Ishikawa (cell line): ENCODE data around the gene FAM9A.

Experiments
- CEBPB ChIP-seq: IDR thresholded peaks from 2 replicates; pipeline ENCODE4 v1.6.1; 2012
- CREB1 ChIP-seq: IDR thresholded peaks from 2 replicates; pipeline ENCODE4 v1.6.1; 2012; ENCODE audit warnings: low read depth
- EGR1 ChIP-seq: IDR thresholded peaks from 2 replicates; pipeline ENCODE4 v1.6.1; 2012
- EP300 ChIP-seq: IDR thresholded peaks from 2 replicates; pipeline ENCODE4 v1.6.1; 2012; ENCODE audit warnings: borderline replicate concordance
- FOXM1 ChIP-seq: IDR thresholded peaks from 2 replicates; pipeline ENCODE4 v1.6.1; 2012; ENCODE audit warnings: low read depth, borderline replicate concordance
- NFIC ChIP-seq: IDR thresholded peaks from 2 replicates; pipeline ENCODE4 v1.6.1; 2012
- RAD21 ChIP-seq: IDR thresholded peaks from 2 replicates; pipeline ENCODE4 v1.6.1; 2012; ENCODE audit warnings: low read depth
- REST ChIP-seq: IDR thresholded peaks from 2 replicates; pipeline ENCODE4 v1.6.1; 2012; ENCODE audit warnings: low read depth, mild to moderate bottlenecking
- TAF1 ChIP-seq: IDR thresholded peaks from 2 replicates; pipeline ENCODE4 v1.6.1; 2012; ENCODE audit warnings: low read depth, mild to moderate bottlenecking
- TCF12 ChIP-seq: IDR thresholded peaks from 2 replicates; pipeline ENCODE4 v1.6.1; 2012; ENCODE audit warnings: low read depth
- TEAD4 ChIP-seq: IDR thresholded peaks from 2 replicates; pipeline ENCODE4 v1.6.1; 2012
- USF1 ChIP-seq: IDR thresholded peaks from 2 replicates; pipeline ENCODE4 v1.6.1; 2012
- YY1 ChIP-seq: IDR thresholded peaks from 2 replicates; pipeline ENCODE4 v1.6.1; 2012; ENCODE audit warnings: low read depth
- ZBTB7A ChIP-seq: IDR thresholded peaks from 2 replicates; pipeline ENCODE4 v1.6.1; 2012; ENCODE audit warnings: low read depth
- TF ChIP-seq, protein P1 (sequence below): IDR thresholded peaks from 2 replicates; pipeline ENCODE4 v1.6.1; 2012

The FAM9A gene

DNA sequence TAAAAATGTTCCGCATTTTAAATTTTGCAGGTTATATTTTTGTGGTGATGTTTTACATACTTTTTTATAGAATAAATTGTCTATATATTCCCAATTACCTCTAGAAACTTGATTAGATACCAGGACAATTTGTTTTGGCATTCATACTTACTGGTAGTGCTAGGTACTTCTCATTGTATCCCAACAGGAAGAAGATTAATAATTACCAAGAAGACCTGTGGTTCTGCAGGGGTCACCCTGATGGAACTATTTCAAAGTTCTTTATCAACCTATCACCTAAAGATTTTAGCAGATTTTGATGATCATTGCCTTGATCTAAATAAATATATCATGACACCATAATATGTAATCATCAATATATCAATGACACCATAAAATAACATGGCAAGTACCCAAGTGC, 22.5 kb upstream of the FAM9A start:
- TF ChIP-seq FOXM1 (no peak), EP300 (no peak), RAD21 (no peak), ZBTB7A (no peak), TAF1 (no peak), TCF12 (no peak)

DNA sequence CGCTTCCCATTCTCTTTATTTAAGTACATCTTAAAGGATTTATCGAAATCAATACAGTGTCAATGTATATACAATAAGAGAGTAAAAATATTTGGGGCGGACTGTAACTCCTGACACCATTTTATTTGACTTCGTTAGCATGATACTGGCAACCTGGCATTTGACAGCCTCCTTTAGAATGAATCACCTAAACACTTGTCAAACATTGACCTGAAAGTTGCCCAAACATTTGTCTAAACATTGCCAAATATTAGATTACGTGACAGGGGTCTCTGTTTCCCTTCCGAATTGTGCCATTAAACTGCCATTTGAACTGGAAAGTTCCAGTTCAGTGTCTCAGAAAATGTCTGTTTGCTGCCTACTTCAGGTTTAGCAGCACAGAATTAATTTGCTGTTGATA, 20.8 kb upstream of the FAM9A start:
- no peak for TF ChIP-seq USF1
- no peak for TF ChIP-seq YY1
- TF ChIP-seq ZBTB7A, result no peak
- no peak for TF ChIP-seq TCF12
- TF ChIP-seq, protein P1, sequence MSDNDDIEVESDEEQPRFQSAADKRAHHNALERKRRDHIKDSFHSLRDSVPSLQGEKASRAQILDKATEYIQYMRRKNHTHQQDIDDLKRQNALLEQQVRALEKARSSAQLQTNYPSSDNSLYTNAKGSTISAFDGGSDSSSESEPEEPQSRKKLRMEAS, result no peak
- TF ChIP-seq FOXM1, result no peak
- TF ChIP-seq TAF1, result no peak
- no peak for TF ChIP-seq CREB1
- no peak for TF ChIP-seq TEAD4
- no peak for TF ChIP-seq CEBPB
- TF ChIP-seq NFIC, result no peak
- TF ChIP-seq EP300, result no peak

DNA sequence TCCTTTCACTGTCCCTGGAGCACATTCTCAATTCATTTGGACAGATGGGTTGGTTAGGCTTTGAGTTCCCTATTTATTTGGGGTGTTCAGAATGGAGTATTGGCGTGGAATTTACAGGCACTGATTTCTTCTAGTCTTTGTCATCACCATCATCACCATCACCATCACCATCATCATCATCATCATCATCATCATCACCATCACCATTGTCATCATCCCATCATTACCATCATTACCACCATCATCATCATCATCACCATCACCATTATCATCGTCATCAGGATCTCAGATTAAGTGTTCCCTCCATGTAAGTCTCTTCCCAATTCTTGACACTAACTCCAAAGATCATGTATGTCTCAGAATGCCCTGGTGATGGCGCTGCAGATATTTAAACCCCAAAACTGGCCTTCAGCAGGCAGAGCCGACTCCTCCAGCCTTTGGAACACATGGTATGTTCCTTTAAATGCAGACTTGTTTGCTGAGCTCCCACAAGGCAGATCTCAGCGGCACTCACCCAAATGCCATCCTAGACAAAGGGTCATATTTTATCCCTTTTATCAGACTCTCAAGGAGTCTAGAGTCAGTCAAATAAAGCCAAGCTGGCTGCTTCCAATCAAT, 19.8 kb upstream of the FAM9A start:
- TF ChIP-seq RAD21, result no peak
- TF ChIP-seq TCF12, result no peak
- TF ChIP-seq CEBPB, result no peak
- TF ChIP-seq NFIC, result no peak
- no peak for TF ChIP-seq TEAD4
- no peak for TF ChIP-seq EGR1

DNA sequence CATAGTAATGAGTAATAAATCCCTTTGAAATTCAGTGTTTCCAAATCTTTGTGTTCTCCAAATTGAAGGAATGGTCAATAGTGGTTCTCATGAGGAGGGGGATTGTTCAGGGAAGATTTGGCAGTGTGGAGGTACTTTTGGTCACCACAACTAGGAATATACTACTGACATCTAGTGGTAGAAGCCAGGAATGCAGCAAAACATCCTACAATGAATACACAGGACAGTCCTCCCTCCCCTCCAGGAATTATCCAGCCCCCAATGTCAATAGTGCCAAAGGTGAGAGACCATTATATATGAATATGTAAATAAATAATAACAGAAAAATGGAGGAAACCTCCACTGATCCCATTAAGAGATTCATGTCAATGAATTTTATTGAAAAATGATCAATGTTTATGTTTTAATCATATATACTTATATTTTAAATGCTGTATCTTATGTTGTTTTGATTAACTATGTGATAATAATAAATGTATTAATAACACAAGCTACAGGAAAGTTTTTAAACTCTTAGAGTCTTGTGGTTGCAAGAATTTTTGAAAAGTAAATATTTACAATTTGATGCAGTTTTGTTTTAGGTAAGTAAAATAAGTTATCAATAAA, 14.4 kb upstream of the FAM9A start:
- TF ChIP-seq CEBPB (no peak), TEAD4 (no peak), RAD21 (peak; percentile 39; the same call in 1 of the 2 replicates), NFIC (no peak), FOXM1 (no peak)

GRCh38 chrX:8813036-8813435, 11.9 kb upstream of the FAM9A start:
- no peak for TF ChIP-seq TCF12
- no peak for TF ChIP-seq TEAD4
- no peak for TF ChIP-seq CREB1
- TF ChIP-seq TAF1, result no peak
- TF ChIP-seq RAD21, result no peak
- no peak for TF ChIP-seq FOXM1
- TF ChIP-seq ZBTB7A, result no peak
- TF ChIP-seq REST, result no peak
- no peak for TF ChIP-seq USF1
- TF ChIP-seq CEBPB, result no peak
- TF ChIP-seq NFIC, result no peak
- TF ChIP-seq, protein P1, result no peak
- no peak for TF ChIP-seq YY1

- TF ChIP-seq USF1 (no peak), ZBTB7A (no peak), TEAD4 (no peak)
These were observed 10.4 kb upstream of the FAM9A start for GRCh38 chrX:8811611-8812010.

- TF ChIP-seq YY1, result no peak
- no peak for TF ChIP-seq USF1
- TF ChIP-seq TAF1, result no peak
- no peak for TF ChIP-seq FOXM1
- TF ChIP-seq RAD21, result no peak
- no peak for TF ChIP-seq EGR1
- no peak for TF ChIP-seq TCF12
- TF ChIP-seq EP300, result no peak
- no peak for TF ChIP-seq CREB1
- TF ChIP-seq TEAD4, result no peak
- no peak for TF ChIP-seq CEBPB
- no peak for TF ChIP-seq NFIC
- no peak for TF ChIP-seq ZBTB7A
- TF ChIP-seq, protein P1, result no peak
- TF ChIP-seq REST, result no peak
These were observed 7.5 kb upstream of the FAM9A start for GRCh38 chrX:8808661-8809060.
